Activated CD4-positive, alpha-beta T cell treated with anti-CD3 and anti-CD28 coated beads, Interleukin-2, amount 50 U/mL, for 1 hour (primary cell): ENCODE results near the gene DOK6.

Experiments
- DNase-seq: peaks from one replicate; pipeline ENCODE4 v3.0.0-alpha.2; 2020

The DOK6 gene

DNA sequence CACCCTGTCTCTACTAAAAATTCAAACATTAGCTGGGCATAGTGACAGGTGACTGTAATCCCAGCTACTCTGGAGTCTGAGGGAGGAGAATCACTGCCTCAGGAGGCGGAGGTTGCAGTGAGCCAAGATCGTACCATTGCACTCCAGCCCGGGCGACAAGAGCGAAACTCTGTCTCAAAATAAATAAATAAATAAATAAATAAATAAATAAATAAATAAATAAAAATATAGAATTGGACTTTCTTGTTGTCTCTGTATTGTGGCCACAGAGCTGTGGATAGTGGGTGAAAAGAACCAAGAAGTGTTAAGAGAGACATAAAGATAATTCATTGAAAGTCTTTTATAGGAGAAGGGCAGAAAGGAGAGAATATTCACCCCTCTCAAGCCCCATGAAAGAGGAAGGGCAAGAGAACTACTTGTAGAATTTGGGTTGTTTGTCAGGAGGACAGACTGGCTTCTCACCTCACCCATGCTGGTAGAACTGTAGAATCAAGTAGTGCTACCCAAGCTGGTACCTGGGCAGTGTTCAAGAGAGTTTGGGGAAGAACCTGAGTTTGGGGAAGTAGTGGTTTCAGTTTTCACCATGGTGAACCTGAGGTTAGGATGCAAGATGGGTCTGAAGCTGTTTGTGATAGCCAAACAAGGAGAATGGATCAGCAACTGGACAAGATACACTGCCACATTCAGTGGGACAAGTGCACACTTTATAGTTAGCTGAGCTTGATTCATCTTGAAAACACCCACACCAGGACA is 290.5 kb downstream of the DOK6 start:
- no peak for DNase-seq

DNA sequence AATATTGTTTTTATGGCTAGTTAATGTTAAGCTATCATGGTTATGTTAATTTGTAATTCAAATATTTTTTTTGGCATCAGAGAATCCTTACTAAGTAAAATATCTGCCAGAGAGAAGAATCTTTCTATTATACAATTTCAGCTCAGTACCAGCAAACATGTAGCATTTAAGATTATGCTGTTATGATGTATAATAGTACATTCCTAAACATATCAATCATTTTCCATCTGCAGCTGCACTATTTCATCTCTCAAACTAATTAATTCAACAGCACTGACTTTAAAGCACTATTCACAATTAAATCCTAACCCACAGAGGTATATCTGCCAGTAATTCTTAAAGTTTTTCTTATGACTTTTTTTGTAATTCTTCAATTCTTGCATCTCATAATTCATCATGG is 296.4 kb downstream of the DOK6 start:
- no peak for DNase-seq

DNA sequence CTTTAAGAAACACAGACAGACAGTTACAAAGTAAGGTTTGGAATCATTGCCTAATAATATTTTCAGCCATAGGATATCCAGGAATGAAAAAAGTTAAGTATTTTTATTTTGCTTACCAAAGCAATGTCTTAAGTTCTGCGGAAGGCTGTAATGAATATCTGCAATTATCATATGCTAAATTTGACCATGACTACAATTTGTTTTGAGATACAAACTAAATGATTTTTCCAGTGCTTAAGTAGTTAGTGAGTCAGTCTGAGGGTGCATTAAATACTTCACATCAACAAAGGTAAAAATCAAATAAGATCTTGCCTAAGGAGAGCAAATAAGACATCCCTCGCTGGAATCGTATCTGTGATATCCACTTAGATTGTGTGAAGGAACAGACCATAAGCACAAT is 297.0 kb downstream of the DOK6 start:
- DNase-seq = no peak

DNA sequence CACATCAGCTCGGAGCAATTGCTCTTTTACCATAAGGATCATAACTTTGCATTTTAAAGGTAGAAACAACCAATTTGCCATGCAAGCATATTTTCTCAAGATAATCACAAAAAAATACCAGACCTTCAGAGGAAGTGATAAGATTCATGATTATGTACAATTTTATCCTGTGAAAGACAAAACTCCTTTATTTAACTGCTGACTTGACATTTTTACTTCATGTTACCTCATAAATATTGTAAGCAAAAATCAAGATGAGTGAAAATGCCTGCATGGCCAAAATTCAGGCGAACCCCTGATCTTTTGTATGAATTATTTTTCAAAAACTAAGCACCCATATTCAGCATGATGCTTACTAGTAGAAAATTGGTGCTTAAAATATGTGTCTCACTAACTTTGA is 300.6 kb downstream of the DOK6 start:
- no peak for DNase-seq

DNA sequence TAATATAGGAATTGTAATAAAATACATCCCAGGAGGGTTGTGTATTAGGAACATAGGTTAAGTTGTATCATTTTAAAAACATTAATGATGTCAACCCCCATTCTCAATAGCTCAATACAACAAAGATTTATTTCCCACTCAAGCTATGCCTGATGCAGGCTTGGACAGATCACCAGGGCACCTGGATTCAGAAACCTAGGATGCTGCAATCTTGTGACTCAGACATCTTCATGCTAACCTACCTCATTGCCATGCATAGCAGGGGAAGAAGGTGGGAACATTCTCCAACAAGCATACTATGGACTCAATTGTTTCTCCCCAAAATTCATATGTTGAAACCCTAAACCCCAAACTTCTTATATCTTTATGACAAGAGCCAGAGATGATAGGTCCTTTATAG is 302.8 kb downstream of the DOK6 start:
- DNase-seq = no peak

DNA sequence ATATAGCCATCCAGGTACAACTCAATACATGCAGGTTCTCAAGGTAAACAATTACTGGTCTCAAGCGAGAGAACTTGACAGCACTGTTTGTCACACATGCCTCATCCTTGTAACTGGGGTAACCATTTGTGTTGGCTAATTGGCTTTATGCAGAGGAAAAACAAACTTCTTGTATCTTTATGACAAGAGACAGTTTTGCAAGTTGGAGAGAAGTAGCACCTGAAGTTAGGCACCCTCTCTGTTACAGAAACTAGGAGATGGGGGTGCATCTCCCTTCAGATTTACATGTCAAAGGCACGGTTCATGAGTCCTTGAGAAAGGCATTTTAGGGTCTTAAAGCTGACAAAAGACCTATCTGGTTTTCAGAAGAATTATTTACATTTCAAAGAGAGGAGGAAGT is 305.3 kb downstream of the DOK6 start:
- DNase-seq = no peak

DNA sequence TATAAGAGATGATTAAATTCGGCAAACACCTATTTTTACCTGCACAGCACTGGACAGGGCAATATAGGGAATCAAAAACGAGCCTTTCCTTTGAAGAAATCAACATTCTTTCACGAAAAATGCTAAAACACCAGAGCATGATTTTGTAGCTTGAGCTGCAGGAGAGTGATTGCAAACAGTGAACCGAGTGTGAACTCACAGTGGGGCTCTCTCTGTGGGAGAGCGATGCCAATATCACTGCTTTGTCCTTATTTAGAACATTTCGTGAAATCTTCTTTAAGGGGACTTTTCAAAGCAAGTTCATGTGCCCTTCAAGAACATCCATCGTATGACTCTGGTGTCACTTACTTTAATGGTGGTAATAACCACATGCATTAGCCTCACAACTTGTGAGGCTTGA is 308.2 kb downstream of the DOK6 start:
- no peak for DNase-seq

DNA sequence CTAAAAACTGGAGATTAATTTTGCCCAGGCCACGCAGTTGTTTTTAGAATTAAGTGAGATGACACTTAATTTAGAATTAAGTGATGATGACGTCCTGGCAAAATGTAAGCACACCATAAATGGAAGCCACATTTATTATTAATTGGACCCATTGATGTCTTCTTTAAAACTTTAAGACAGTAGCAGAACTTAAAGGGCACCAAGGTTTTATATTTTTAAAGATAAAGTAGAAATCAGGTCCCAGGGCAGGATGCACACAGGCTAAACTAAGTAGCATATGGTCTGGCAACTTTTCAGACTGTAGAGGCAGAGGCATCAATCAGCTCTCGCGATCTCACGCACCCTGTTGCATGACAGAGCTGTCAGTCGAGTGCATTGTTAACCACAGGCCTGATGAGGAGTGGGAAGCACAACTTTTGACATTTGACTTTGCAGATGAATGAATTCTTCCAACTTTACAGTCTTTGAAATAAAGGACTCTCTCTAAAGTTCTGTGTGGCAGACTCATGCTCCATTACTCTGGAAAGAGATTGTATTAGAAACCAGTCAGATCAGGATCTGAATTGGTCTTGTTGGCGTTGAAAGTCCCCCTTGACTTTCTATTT is 314.6 kb downstream of the DOK6 start:
- no peak for DNase-seq

DNA sequence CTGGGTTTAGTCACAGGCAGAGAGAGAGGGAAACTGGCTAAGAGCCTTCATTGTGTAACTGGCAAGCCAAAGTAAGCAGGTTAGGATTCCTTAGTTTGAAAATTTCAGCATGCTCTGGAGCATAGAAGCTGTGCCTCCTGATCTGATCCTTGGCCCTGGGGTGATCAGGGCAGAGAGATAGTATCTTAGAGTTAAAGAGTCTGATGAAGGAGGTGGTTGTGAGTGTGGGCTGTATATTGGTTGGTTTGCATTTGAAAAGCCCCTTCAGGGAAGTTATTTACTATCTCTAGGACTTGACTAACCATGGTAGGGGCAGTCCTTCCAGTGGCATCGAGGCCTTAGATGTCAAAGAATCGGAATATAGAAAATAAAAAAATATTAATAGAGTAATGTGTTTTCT is 316.9 kb downstream of the DOK6 start:
- DNase-seq = no peak

DNA sequence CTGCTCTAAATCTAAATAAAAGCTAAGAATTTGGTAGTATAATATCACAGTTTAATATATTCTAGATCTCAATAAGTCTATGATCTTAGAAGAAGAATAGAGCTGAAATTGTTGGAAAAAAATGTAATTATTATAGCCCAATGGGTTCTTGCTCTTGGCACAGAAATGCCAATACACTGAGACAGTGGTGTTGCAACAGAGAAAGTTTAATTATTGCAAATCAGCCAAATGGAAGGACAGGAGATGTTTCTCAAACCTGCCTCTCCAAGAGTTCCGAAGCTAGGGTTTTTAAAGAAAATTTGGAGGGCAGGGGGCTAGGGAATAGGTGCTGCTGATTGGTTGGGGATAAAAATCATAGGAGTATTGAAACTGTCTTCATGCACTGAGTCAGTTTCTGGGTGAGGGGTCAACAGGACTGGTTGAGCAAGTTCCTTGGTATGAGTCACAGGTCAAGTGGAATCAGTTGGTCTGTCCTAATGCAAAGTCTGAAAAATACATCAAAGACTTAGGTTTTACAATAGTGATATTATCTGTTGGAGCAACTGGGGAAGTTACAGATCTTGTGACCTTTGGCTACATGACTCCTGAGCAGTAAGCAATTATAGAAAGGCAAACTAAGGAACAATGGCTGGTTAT is 318.3 kb downstream of the DOK6 start:
- DNase-seq = no peak

DNA sequence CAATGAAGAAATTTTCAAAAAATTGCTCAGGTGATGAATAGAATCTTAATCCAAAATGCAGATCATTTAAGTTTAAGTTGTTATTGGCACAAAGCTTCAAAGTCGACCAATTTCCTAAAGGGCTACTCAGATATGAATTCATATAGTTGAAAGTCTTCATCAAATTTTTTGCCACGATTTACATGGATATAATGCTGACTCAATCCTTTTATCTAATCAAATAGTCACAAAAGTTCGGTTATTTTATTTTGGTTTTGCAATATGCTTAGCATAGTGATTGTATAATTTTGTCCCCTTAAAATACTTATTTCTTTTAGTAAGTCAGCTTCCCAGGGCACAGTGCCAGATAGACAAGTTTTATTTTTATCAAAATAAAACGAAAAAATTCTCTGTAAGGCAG is 319.7 kb downstream of the DOK6 start:
- no peak for DNase-seq

DNA sequence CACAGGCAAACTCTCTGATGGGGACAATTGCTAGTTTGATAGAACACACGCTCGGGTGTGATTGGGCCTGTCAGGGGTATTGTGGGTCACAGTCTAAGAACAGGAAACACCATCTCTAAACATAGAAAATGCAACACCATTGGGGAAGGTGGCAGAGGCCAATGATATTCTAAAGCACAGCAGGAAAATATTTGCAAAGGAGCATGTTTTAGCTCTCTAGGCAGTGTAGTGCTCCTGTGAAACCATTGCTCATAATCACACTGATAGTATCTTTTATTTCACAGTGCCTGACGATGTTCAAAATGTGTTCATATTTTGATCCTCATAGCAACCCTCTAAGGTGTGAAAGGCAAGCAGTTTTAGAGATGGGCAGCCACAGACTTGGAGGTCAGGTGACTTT is 322.7 kb downstream of the DOK6 start:
- DNase-seq = no peak

DNA sequence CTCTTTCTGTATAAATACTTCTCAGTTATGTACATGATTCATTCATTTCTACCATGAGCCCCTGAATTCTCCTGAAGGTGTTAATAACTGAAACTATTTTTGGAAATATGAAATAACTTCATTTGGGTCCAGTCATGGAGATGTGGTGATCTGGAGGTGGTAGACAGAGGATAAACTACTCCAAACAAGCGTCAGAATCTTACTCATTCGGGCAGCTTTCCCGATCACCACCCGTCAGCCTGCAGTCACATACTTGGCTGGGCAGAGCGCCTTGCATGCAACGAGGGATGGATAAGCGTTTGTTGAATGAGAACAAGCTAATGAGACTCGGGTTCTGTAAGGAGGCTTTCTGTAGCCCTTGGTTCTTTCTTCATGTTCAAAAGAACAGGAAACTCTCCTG is 324.3 kb downstream of the DOK6 start:
- DNase-seq = no peak

DNA sequence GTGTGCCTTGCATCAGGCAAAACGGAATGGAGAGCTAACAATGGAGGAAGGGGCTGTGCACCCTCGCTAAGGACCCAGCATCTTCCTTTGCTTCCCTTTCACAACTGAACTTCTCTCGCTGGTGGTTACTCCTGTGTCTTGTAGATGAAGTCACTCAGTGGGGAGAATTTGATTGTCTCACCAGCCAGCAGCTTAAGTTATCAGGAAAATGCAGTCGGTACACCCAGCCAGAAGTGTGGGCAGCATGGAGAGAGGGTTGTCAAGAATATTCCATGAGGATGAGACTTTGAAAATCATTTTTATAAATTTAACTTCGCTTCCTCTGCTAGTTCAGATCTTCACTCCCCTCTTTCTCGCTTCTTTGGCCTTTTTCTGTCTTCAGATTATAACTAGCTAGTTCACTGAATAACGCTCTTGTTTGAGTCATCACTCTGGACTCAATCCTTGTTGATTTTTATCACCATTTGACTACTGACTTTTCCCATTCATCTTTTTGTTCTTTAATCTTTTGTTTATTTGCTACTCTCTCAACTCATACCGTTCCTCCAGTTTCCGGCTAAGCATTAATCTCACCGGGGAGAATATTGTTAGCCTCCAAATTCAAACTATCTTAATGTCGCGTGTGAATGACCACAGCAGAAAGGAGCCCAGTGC is 325.3 kb downstream of the DOK6 start:
- no peak for DNase-seq

DNA sequence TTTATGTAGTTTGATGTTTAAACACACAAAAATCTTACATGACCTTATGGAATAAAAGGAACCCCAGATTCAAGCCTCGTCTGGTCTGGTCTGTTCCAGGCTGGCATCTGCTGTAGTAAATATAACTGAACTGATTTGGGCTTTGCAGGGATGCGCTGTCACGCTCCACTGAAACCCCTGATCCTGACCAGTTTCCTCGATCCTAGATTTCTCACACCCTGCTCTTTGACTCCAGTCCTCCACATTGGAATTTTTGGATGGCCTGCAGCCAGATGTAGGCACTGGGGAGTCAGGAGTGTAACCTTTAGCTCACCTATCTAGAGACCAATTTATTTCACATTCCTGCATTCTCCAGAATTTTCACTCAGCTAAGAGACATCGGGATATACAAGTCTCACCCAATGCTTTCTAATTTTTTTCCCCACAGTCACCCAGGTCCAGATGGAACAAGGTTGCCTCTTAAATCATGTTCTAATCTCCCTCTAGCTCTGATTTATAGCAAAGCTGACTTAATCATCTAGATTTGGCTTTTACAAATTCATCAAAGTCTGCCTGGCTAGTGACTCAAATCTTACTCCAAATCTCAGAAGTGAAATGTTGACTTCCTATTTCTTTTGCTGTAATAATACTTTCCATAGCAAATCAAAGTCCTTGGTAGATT is 327.4 kb downstream of the DOK6 start:
- DNase-seq = no peak

DNA sequence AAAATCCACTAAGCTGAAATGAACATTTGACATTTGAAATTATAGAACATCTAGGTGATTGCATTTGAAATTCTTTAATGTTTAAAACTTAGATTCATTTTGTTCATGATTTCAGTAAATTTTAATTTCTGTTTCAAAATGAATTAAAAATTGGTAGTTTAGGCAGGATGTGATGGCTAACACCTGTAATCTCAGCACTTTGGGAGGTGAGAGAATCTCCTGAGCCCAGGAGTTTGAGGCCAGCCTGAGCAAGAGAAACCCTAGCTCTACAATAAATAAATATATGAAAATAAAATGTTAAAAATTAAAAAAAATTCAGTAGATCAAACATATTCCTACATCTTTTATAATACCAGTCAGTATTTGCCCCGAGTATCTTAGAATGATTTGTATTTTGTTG is 330.0 kb downstream of the DOK6 start:
- no peak for DNase-seq

DNA sequence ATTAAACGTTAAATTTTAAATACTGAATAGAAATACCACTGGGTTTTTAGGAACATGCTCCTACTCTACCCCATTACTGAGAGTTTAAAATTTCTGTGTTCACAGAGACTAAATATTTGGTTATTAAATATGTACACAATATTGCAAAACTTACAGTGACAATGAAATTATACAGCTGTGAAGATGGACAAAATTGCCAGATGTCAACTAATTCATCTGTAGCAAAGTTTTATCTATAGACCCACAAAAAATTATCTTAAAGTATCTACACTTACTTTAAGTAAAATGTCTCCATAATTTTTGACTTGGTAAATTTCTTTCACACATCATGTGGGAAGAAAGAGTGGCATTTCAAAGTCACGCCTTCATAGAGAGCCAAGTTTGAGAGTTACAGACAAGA is 333.8 kb downstream of the DOK6 start:
- DNase-seq = no peak

DNA sequence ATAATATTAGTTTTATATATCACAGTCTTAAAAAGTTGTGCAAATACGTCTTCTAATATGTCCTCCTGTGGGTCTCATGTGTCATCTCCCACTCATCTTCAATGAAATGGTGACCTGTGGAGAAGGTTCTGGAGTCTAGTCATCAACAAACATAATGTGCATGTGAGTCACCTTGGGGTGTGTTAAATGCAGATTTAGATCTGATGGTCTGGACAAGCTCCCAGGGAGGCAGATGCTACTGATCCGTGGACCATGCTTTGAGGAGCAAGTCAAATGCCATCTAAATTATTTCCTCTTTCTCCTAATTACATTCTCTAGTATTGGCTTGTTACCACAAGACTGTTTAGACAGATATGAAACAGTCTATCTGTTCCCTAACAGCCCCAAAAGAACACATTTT is 336.0 kb downstream of the DOK6 start:
- DNase-seq = no peak

DNA sequence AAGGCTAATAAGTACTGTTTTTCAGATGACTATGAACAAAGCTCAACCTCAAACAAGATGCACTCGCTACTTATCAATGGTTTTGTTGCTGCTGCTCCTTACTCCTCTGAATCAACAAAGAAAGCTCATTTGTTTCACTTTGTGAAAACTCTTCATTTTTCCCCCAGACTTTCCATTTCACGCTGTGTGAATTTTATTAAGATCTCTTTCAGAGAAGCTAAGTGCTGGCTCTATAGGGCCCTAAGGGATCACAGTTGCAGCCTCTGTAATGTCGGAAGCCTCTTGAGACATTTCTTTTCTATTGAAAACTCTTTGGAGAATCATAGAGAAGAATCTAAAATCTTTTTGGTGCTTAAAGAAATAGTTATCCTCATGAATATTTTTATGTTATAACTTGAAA is 337.2 kb downstream of the DOK6 start:
- no peak for DNase-seq

DNA sequence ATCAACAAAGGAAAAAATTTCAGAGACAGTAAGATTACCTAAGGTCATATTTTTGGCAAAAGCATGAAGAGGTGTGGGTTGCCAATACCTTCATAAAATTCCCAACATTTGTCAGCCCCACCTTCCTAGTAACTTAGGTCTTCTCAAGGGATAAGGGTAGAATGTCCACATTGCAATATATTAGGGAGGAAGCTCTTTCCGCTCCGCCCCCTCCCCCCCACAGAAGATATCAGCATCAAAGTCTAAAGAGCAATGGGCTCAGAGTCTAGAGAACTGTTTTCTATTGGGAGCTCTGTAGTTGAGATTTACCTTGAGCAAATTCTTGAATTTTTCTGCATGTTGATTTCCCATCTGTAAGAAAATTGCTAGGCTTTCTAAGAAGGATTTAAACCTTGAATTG is 346.7 kb downstream of the DOK6 start:
- no peak for DNase-seq

DNA sequence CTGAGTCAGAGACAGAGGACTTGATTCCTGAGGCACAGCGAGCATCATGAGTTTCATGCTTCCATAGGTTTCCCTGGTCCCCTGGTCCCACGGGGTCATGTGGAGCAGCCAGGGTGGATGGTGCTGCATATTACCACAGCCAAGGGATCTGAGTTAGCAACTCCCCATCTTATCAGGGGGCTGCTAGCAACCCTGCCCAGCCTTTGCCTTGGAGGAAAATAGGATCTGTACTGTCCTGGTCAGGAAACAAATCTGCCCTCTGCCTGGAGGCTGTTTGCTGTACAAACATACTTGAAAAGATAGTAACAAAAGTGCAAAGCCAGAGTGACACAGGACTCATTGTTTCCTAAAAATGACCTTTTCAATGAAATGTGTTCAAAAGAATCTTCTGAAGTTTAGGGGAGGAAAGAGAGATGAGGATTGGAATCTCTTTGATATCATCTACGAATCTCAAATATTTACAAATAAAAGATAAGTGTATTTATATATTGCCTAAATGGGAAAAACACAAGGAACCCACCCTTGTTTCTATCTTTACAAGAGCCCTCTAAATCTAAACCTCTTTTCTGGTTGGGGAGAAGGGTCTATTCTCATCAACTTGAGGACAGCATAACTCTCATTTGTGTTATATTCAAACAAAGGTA is 352.2 kb downstream of the DOK6 start:
- DNase-seq = no peak

DNA sequence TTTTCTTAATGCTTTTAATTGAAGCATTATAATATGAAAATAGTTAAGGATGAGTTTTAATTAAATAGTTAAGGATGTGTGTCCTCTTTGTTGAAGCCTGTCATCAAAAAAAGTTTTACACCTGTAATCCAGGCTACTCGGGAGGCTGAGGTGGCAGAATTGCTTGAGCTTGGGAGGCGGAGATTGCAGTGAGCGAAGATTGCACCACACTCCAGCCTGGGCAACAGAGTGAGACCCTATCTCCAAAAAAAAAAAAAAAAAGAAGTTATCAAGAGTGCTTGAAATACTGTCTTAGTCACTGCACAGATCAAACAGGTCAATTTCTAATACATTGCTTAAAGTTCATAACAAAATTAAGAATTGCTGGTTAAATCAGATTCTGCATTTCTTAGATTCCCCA is 353.4 kb downstream of the DOK6 start:
- DNase-seq = no peak

DNA sequence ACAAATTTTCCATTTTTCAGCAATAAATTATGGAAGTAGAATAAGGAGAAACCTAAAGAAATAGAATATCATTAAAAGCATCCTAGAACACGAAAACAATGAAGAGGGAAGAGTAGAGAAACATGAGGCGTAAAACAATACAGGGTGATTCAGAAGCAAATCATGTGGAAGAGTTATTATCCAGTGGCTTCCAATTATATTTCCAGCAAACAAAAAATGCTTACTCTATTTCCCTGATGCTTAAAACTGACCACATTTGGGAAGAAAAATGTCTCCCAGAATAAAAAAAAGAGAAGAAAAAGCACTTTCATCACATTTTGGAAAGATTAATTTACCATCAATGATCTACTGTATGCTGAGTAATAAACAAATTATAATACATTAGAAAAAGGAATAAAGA is 354.4 kb downstream of the DOK6 start:
- no peak for DNase-seq
